ENCODE data around the gene S100Z.
A peak's percentile ranks its signal among the peaks of the same experiment; 100 is the strongest.
"Not testable (repeated sequence)": the region's sequence is repeated elsewhere in the genome, so short reads cannot be mapped to it uniquely, and the experiment has no call there.

Gene S100Z

GRCh38 chr5:76807296-76807695 lies 42.5 kb upstream of the S100Z start:
- CTCF ChIA-PET: interaction anchor here (0.7 to 2.3 kb wide), 2 partner anchors 12 to 84 kb away, joined by 4 to 9 read pairs; partner anchors contain the start of gene F2RL1
- peak; percentile 79 for DNase-seq (ENCODE audit: low spot score)
- POLR2A ChIA-PET (ENCODE audit: low non-redundant PET): interaction anchor here (1.3 to 1.4 kb wide), 2 partner anchors 12 to 17 kb away, joined by 6 to 8 read pairs; partner anchors contain the start of gene F2RL1
- no peak overlapping the region for H3K27ac ChIP-seq
- no peak for TF ChIP-seq CTCF (conservative IDR thresholded peaks at IDR 0.05; ENCODE audit: low read depth)

GRCh38 chr5:76808141-76808691 lies 41.6 kb upstream of the S100Z start:
- no peak for DNase-seq (ENCODE audit: low spot score)
- ChIA-PET POLR2A (ENCODE audit: low non-redundant PET) (interaction anchor here (1.4 kb wide), 1 partner anchor 11 kb away, joined by 6 read pairs; the partner anchor contains the start of gene F2RL1), CTCF (interaction anchor here (2.3 kb wide), 1 partner anchor 11 kb away, joined by 9 read pairs; the partner anchor contains the start of gene F2RL1)
- peak overlapping the region; percentile 36; the same call in 1 of the 2 replicates for H3K27ac ChIP-seq
- TF ChIP-seq CTCF (conservative IDR thresholded peaks at IDR 0.05; ENCODE audit: low read depth): no peak

GRCh38 chr5:76809141-76809540 lies 40.7 kb upstream of the S100Z start:
- H3K27ac ChIP-seq: 0 out of 2 replicates have a peak overlapping the region, but pooled peaks have one; percentile 36
- POLR2A ChIA-PET (ENCODE audit: low non-redundant PET): no interaction called here
- no peak for DNase-seq (ENCODE audit: low spot score)
- no peak for TF ChIP-seq CTCF (conservative IDR thresholded peaks at IDR 0.05; ENCODE audit: low read depth)
- CTCF ChIA-PET: no interaction called here

- DNase-seq (ENCODE audit: low spot score): no peak
- ChIA-PET CTCF (interaction anchor here (0.6 kb wide), 1 partner anchor 74 kb away, joined by 3 read pairs; no protein-coding TSS in a partner anchor), POLR2A (ENCODE audit: low non-redundant PET) (no interaction called here)
- H3K27ac ChIP-seq: peak overlapping the region; percentile 97
- no peak for TF ChIP-seq CTCF (conservative IDR thresholded peaks at IDR 0.05; ENCODE audit: low read depth)
Measured at GRCh38 chr5:76810236-76810635, 39.6 kb upstream of the S100Z start.

DNA sequence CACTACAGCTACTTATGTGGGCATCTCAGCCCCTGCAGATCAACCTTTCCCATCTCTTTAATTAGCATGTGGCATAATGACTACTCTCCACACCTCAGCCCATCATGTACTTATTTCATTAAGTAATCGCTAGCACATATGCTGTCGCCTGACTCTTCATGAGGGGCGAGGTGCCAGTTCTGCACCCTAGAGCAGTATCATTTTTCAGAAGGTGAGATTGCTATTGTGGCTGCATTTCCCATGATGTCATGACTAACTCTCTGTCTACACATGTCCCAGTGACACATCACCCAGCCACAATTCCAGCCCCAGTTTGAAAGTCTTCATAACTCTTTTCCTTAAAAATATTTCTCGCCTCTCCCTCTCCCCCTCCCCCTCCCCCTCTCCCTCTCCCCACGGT lies 38.6 kb upstream of the S100Z start:
- peak overlapping the region; percentile 97 for H3K27ac ChIP-seq
- ChIA-PET POLR2A (ENCODE audit: low non-redundant PET) (no interaction called here), CTCF (no interaction called here)
- DNase-seq (ENCODE audit: low spot score): peak; percentile 94
- TF ChIP-seq CTCF (conservative IDR thresholded peaks at IDR 0.05; ENCODE audit: low read depth): no peak

DNA sequence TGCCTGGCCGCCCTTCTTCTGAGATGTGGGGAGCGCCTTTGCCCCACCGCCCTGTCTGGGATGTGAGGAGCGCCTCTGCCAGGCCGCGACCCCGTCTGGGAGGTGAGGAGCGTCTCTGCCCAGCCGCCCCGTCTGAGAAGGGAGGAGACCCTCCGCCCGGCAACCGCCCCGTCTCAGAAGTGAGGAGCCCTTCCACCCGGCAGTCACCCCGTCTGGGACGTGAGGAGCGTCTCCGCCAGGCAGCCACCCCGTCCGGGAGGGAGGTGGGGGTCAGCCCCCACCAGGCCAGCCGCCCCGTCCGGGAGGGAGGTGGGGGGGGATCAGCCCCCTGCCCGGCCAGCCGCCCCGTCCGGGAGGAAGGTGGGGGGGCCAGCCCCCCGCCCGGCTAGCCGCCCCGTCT lies 37.6 kb upstream of the S100Z start:
- DNase-seq (ENCODE audit: low spot score); CTCF ChIA-PET; POLR2A ChIA-PET (ENCODE audit: low non-redundant PET): not testable (repeated sequence)
- H3K27ac ChIP-seq: peak overlapping the region; percentile 97

GRCh38 chr5:76813982-76814562 lies 35.7 kb upstream of the S100Z start:
- ChIA-PET POLR2A (ENCODE audit: low non-redundant PET) (interaction anchor here (0.6 kb wide), 1 partner anchor 24 kb away, joined by 4 read pairs; no protein-coding TSS in a partner anchor), CTCF (interaction anchor here (0.6 to 0.9 kb wide), 3 partner anchors 23 to 1739 kb away, joined by 3 to 4 read pairs (median 3); no protein-coding TSS in a partner anchor)
- peak overlapping the region; percentile 73 for H3K27ac ChIP-seq
- peak; percentile 92 for DNase-seq (ENCODE audit: low spot score)
- TF ChIP-seq CTCF (conservative IDR thresholded peaks at IDR 0.05; ENCODE audit: low read depth): no peak

Measured in RWPE1 (cell line).